Neural crest cell (in vitro differentiated cells): ENCODE data around the gene IGF1R. TPM values are rescaled to one million over a fixed set of nuclear protein-coding genes. Genes with fewer than 3 reads are reported as not detected.

Experiments used
- DNase-seq: peaks from one replicate; pipeline ENCODE4 v3.0.0; 2021; ENCODE audit warnings: low read depth, mixed read lengths, low spot score
- H3K27ac Mint-ChIP-seq: one replicate; pipeline ENCODE4 v1.8.0; 2021; ENCODE audit warnings: mild to moderate bottlenecking, mixed read lengths; ENCODE audit not compliant: unreplicated experiment
- H3K27me3 Mint-ChIP-seq: 2 replicates; pipeline ENCODE4 v1.8.0; 2021; ENCODE audit warnings: low read depth, mild to moderate bottlenecking, mixed read lengths
- H3K36me3 Mint-ChIP-seq: 2 replicates; pipeline ENCODE4 v1.8.0; 2021; ENCODE audit warnings: low read depth, mild to moderate bottlenecking, mixed read lengths
- H3K4me1 Mint-ChIP-seq: 2 replicates; pipeline ENCODE4 v1.8.0; 2021; ENCODE audit warnings: mixed read lengths
- H3K4me3 Mint-ChIP-seq: one replicate; pipeline ENCODE4 v1.8.0; 2021; ENCODE audit warnings: mild to moderate bottlenecking, mixed read lengths
- H3K9me3 Mint-ChIP-seq: 2 replicates; pipeline ENCODE4 v1.8.0; 2021; ENCODE audit warnings: mixed read lengths
- total RNA-seq: library from RNA; stranded (reverse); gene quantifications from 2 replicates; pipeline ENCODE4 v1.2.1, GENCODE V29; 2021
- TF ChIP-seq, protein P1 (sequence below): fragments of 200-600 bp; sonication (generic); conservative IDR thresholded peaks from 2 replicates; pipeline ENCODE4 v1.5.0; 2021; ENCODE audit warnings: antibody characterized with exemption, mild to moderate bottlenecking

IGF1R gene
- total RNA-seq, 1 donor from 2014 or later: 67.6 TPM

- DNase-seq: no peak
- no peaks in the 10 kb centered on the region for H3K9me3 Mint-ChIP-seq
- TF ChIP-seq, protein P1, sequence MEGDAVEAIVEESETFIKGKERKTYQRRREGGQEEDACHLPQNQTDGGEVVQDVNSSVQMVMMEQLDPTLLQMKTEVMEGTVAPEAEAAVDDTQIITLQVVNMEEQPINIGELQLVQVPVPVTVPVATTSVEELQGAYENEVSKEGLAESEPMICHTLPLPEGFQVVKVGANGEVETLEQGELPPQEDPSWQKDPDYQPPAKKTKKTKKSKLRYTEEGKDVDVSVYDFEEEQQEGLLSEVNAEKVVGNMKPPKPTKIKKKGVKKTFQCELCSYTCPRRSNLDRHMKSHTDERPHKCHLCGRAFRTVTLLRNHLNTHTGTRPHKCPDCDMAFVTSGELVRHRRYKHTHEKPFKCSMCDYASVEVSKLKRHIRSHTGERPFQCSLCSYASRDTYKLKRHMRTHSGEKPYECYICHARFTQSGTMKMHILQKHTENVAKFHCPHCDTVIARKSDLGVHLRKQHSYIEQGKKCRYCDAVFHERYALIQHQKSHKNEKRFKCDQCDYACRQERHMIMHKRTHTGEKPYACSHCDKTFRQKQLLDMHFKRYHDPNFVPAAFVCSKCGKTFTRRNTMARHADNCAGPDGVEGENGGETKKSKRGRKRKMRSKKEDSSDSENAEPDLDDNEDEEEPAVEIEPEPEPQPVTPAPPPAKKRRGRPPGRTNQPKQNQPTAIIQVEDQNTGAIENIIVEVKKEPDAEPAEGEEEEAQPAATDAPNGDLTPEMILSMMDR: no peak
- H3K4me1 Mint-ChIP-seq: no peaks in the 10 kb centered on the region
- H3K36me3 Mint-ChIP-seq: peaks cover 7% of the 10 kb centered on the region
- H3K4me3 Mint-ChIP-seq: no peak overlapping the region
- no peaks in the 10 kb centered on the region for H3K27me3 Mint-ChIP-seq
- H3K27ac Mint-ChIP-seq: no peak overlapping the region
These were observed 307.0 kb downstream of the IGF1R start for GRCh38 chr15:98955331-98955730.

- TF ChIP-seq, protein P1: no peak
- no peak overlapping the region for H3K4me3 Mint-ChIP-seq
- no peaks in the 10 kb centered on the region for H3K9me3 Mint-ChIP-seq
- no peaks in the 10 kb centered on the region for H3K27me3 Mint-ChIP-seq
- no peak for DNase-seq
- no peaks in the 10 kb centered on the region for H3K4me1 Mint-ChIP-seq
- H3K27ac Mint-ChIP-seq: no peak overlapping the region
- peaks cover 11% of the 10 kb centered on the region for H3K36me3 Mint-ChIP-seq
These were observed 307.8 kb downstream of the IGF1R start for GRCh38 chr15:98955961-98956723.

DNA sequence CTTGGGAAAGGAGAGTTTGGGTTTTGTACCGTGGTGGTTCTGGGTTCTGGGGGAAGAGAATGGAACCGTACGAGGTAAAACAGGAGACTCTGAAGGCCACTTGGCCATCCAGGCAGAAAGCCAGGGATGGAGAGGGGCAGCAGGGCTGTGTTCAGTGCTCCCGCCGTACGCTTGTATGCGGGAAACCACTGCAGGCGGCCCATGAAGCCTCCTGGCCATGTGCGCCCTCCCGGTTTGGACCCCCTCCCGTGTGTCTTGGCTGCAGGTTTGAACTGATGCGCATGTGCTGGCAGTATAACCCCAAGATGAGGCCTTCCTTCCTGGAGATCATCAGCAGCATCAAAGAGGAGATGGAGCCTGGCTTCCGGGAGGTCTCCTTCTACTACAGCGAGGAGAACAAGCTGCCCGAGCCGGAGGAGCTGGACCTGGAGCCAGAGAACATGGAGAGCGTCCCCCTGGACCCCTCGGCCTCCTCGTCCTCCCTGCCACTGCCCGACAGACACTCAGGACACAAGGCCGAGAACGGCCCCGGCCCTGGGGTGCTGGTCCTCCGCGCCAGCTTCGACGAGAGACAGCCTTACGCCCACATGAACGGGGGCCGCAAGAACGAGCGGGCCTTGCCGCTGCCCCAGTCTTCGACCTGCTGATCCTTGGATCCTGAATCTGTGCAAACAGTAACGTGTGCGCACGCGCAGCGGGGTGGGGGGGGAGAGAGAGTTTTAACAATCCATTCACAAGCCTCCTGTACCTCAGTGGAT, 308.6 kb downstream of the IGF1R start:
- H3K36me3 Mint-ChIP-seq: peaks cover 19% of the 10 kb centered on the region
- no peak for DNase-seq
- H3K4me1 Mint-ChIP-seq: no peaks in the 10 kb centered on the region
- no peak overlapping the region for H3K4me3 Mint-ChIP-seq
- no peaks in the 10 kb centered on the region for H3K27me3 Mint-ChIP-seq
- H3K27ac Mint-ChIP-seq: no peak overlapping the region
- TF ChIP-seq, protein P1: no peak
- H3K9me3 Mint-ChIP-seq: peaks cover 2% of the 10 kb centered on the region

DNA sequence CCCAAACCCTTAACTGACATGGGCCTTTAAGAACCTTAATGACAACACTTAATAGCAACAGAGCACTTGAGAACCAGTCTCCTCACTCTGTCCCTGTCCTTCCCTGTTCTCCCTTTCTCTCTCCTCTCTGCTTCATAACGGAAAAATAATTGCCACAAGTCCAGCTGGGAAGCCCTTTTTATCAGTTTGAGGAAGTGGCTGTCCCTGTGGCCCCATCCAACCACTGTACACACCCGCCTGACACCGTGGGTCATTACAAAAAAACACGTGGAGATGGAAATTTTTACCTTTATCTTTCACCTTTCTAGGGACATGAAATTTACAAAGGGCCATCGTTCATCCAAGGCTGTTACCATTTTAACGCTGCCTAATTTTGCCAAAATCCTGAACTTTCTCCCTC, 309.3 kb downstream of the IGF1R start:
- Mint-ChIP-seq H3K9me3 (peaks cover 7% of the 10 kb centered on the region), H3K27ac (peak overlapping the region; percentile 87), H3K4me3 (no peak overlapping the region), H3K27me3 (no peaks in the 10 kb centered on the region), H3K36me3 (peaks cover 26% of the 10 kb centered on the region), H3K4me1 (no peaks in the 10 kb centered on the region)
- TF ChIP-seq, protein P1: no peak
- DNase-seq: no peak

GRCh38 chr15:98958076-98958475, 309.7 kb downstream of the IGF1R start:
- peaks cover 29% of the 10 kb centered on the region for H3K36me3 Mint-ChIP-seq
- no peak overlapping the region for H3K27ac Mint-ChIP-seq
- no peak overlapping the region for H3K4me3 Mint-ChIP-seq
- H3K27me3 Mint-ChIP-seq: no peaks in the 10 kb centered on the region
- peaks cover 7% of the 10 kb centered on the region for H3K9me3 Mint-ChIP-seq
- DNase-seq: no peak
- H3K4me1 Mint-ChIP-seq: no peaks in the 10 kb centered on the region
- TF ChIP-seq, protein P1: no peak
